BLaER1 (cell line): ENCODE results near the gene SERP1.
A peak's percentile ranks its signal among the peaks of the same experiment; 100 is the strongest.

Experiments
- H3K27ac ChIP-seq: shearing (Covaris generic); formaldehyde crosslinking; 2 replicates; pipeline ENCODE4 v1.8.1; 2022
- H3K27me3 ChIP-seq: shearing (Covaris generic); formaldehyde crosslinking; 2 replicates; pipeline ENCODE4 v1.8.1; 2022
- H3K36me3 ChIP-seq: shearing (Covaris generic); formaldehyde crosslinking; 2 replicates; pipeline ENCODE4 v1.8.1; 2022
- H3K4me1 ChIP-seq: shearing (Covaris generic); formaldehyde crosslinking; 2 replicates; pipeline ENCODE4 v1.8.1; 2022
- H3K4me2 ChIP-seq: shearing (Covaris generic); formaldehyde crosslinking; 2 replicates; pipeline ENCODE4 v1.8.1; 2022
- H3K4me3 ChIP-seq: shearing (Covaris generic); formaldehyde crosslinking; 2 replicates; pipeline ENCODE4 v1.8.1; 2022
- H3K9ac ChIP-seq: shearing (Covaris generic); formaldehyde crosslinking; 2 replicates; pipeline ENCODE4 v1.8.1; 2022
- H3K9me3 ChIP-seq: shearing (Covaris generic); formaldehyde crosslinking; 2 replicates; pipeline ENCODE4 v1.8.1; 2022
- H4K20me1 ChIP-seq: shearing (Covaris generic); formaldehyde crosslinking; 2 replicates; pipeline ENCODE4 v1.8.1; 2022
- Cebpa-rat ChIP-seq: shearing (Covaris generic); IDR thresholded peaks from 2 replicates; pipeline ENCODE4 v1.8.1; 2022

The SERP1 gene

DNA sequence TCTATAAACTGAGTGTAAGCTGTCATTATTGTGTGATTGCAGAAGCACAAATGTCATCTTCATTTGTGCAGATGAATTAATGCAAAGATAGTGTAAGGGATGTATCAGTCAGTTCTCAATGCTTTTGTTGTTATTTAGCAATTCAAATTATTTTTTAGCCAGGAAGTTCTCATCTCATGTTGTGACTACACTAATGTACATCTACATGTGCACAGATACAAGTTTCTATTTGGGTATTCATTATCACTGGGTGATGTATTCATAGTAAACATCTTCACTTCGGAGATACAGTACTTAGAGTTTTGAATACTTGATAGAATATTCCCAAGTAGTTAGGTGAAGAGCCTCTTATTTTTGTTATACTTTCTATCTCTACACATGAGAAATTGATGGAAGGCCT is 11.4 kb upstream of the SERP1 start:
- Histone ChIP-seq H3K4me2 (no peak overlapping the region), H3K4me1 (no peaks in the 10 kb centered on the region), H4K20me1 (peaks cover 71% of the 10 kb centered on the region), H3K9me3 (no peaks in the 10 kb centered on the region), H3K36me3 (peaks cover 75% of the 10 kb centered on the region), H3K4me3 (no peak overlapping the region), H3K9ac (no peak overlapping the region), H3K27ac (no peak overlapping the region), H3K27me3 (no peaks in the 10 kb centered on the region)
- no peak for TF ChIP-seq Cebpa-rat

DNA sequence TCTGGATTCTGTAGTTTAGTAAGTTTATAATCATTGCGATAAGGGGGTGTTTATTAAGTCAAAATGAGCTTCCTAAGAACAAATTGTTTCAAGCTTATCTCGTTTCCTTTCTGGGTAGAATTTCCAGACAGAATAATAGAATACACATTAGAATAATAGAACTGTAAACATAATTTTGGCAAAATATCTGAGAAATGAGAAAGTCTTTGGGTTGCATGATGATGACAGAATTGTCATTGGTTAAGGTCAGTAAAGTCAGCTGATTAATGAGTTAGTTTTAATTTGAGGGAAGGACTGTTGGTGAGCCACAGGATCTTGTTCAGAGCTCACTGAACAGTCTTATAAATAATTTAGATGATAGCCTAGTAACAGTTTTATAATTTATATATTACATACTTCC is 10.5 kb upstream of the SERP1 start:
- H3K27me3 ChIP-seq = no peaks in the 10 kb centered on the region
- no peak overlapping the region for H3K4me3 ChIP-seq
- no peak overlapping the region for H3K27ac ChIP-seq
- no peak for TF ChIP-seq Cebpa-rat
- no peak overlapping the region for H3K9ac ChIP-seq
- H4K20me1 ChIP-seq = peaks cover 71% of the 10 kb centered on the region
- H3K4me2 ChIP-seq = no peak overlapping the region
- no peaks in the 10 kb centered on the region for H3K9me3 ChIP-seq
- peaks cover 76% of the 10 kb centered on the region for H3K36me3 ChIP-seq
- no peaks in the 10 kb centered on the region for H3K4me1 ChIP-seq

DNA sequence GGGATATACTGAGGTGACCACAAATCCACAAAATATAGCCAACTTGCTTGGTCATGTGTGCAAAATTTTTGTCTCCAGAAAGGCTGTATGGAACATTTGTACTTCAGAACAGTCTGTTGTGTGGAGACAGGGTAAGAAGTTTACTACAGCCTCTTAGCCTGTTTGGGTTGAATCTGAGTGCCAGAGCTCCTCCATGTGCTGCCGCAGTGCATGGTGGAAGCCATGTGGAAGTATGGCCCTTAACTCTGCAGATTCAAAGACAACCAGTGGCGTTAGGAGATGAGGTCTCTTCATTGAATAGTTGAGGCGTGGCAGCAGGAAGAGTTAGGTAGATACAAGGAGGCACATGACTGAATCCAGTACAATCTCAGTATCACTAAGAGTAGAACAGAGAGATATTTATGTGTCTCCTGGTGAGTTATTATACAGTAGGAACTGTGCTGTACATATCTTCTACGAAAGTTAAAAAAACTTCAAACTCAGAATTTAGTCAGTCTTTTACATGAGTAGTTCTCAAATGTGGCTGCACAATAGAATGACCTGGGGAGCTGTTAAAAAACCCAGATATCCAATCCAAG is 9.7 kb upstream of the SERP1 start:
- Histone ChIP-seq H3K4me1 (no peaks in the 10 kb centered on the region), H3K9ac (no peak overlapping the region), H3K4me2 (no peak overlapping the region), H3K36me3 (peaks cover 75% of the 10 kb centered on the region), H3K9me3 (no peaks in the 10 kb centered on the region), H3K27me3 (no peaks in the 10 kb centered on the region), H3K27ac (no peak overlapping the region), H4K20me1 (peaks cover 74% of the 10 kb centered on the region), H3K4me3 (no peak overlapping the region)
- TF ChIP-seq Cebpa-rat = no peak

DNA sequence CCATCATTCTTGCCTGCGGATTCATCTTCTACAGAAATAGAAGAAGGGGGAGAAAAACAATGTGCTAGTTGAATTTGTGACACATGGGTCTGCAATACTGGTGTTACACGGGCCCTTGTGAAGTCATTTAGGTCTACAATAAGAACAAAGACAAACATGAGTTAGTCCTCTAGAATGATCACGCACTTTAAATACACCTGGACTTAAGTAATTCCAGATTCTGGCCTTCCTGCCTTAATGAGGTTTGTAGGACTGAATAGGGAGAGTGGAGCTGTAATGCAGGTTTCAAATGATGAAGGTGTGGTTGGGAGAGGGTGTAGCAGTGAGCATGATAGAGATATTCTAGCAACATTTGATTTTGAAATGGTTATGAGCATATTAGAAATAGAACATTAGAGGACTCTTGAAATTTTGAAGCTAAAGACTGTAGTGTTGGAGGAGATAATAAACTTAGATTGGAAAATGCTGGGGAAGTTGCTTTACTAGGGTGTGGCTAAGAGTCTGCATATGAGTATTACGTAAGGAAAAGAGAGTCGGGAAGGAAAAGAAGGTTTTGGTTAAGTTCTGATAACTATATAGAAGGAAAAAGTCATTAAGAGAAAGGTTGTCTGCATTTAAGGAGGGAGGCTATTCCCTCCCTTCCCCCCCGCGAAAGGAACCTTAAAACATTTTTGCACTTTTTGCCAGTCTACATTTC is 897 bp upstream of the SERP1 start:
- H4K20me1 ChIP-seq = peaks cover 50% of the 10 kb centered on the region
- H3K4me1 ChIP-seq = peaks cover 37% of the 10 kb centered on the region
- peak overlapping the region; percentile 91 for H3K4me3 ChIP-seq
- peaks cover 39% of the 10 kb centered on the region for H3K36me3 ChIP-seq
- peak overlapping the region; percentile 99 for H3K27ac ChIP-seq
- H3K9ac ChIP-seq = peak overlapping the region; percentile 86
- H3K9me3 ChIP-seq = no peaks in the 10 kb centered on the region
- H3K4me2 ChIP-seq = peak overlapping the region; percentile 92
- no peaks in the 10 kb centered on the region for H3K27me3 ChIP-seq
- TF ChIP-seq Cebpa-rat = no peak

DNA sequence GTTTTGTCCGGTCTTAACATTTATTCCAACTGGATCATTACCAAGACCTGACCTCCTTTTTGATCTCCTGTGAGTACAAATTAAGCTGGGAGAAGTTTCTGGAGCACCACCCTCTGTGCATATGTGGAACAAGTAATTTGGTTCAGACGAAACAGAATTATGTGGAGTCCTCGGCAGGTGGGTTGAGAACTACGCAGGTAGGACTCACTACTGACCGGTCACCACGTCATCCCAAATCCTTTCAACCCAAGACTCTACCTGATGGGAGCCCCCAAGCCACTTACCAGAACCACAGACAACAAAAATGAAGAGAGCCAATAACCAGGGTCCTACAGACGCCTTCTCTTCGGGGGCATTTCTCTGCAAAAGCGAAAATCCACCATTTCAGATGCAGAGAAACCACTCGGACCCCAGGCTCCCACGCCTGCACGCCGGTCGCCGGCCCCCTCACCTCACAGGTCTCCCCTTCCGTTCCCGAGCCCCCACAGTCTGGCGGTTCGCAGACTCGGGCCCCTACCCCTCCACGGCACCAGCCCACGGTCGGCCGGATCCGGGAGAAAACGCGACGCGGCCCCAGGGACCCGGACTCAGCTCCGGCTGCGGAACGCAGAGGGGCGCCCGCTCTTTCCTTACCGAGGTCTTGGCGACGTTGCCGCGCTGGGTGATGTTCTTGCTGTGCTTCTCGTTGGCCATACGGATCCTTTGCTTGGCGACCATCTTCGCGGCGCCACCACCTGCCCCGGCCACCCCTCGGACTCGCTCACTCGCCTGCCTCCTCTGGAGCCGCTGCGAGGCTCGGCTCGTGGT is 674 bp downstream of the SERP1 start:
- Histone ChIP-seq H3K4me2 (peak overlapping the region; percentile 85), H4K20me1 (peaks cover 51% of the 10 kb centered on the region), H3K4me1 (peaks cover 37% of the 10 kb centered on the region), H3K9ac (peak overlapping the region; percentile 98), H3K9me3 (no peaks in the 10 kb centered on the region), H3K27ac (peak overlapping the region; percentile 99), H3K36me3 (peaks cover 35% of the 10 kb centered on the region), H3K4me3 (peak overlapping the region; percentile 91), H3K27me3 (no peaks in the 10 kb centered on the region)
- TF ChIP-seq Cebpa-rat = no peak

DNA sequence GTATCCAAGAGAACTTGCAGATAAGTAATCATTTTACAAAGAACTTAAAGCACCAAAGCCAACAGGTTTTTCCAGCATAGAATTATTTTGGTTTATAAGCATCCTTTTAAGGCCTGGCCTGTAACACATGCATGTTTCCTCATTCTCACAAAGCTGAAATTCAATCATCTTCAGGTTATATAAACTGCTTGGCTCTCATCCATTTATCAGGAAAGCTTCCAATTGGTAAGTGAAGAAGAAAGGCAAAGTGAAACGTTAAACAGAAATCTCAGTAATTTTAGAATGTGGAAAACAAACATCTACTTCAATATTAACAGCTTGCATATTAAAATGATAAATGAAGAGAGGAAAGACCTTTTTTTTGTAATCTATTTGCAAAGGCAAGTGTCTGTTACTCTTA is 1.6 kb downstream of the SERP1 start:
- peaks cover 47% of the 10 kb centered on the region for H4K20me1 ChIP-seq

DNA sequence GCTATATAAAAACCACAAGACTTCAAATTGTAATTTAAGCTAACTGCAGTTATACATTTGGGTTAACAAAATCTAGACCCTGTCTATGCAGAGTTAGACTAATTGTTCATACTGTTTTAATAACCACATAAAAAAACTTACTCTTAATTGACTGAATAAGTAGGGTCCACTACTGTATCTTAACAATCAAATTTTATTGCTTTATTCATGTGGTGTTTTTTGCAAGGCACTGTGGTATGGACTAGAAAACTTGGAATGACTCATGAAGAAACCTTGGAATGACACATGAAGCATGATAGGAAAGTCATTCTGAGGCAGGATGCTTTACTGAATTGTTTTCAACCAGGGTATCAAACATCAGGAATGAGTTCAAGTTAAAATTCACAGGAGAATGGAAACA is 2.3 kb downstream of the SERP1 start:
- no peak for TF ChIP-seq Cebpa-rat

More for the DNA sequence above, 1.6 kb downstream of the SERP1 start:
- peak overlapping the region; percentile 91 for H3K4me3 ChIP-seq
- TF ChIP-seq Cebpa-rat = no peak
- peaks cover 33% of the 10 kb centered on the region for H3K36me3 ChIP-seq
- H3K4me2 ChIP-seq = peak overlapping the region; percentile 85
- peak overlapping the region; percentile 99; the same call in 1 of the 2 replicates for H3K27ac ChIP-seq
- H3K9me3 ChIP-seq = no peaks in the 10 kb centered on the region
- peak overlapping the region; percentile 98 for H3K9ac ChIP-seq
- peaks cover 37% of the 10 kb centered on the region for H3K4me1 ChIP-seq
- H3K27me3 ChIP-seq = no peaks in the 10 kb centered on the region

DNA sequence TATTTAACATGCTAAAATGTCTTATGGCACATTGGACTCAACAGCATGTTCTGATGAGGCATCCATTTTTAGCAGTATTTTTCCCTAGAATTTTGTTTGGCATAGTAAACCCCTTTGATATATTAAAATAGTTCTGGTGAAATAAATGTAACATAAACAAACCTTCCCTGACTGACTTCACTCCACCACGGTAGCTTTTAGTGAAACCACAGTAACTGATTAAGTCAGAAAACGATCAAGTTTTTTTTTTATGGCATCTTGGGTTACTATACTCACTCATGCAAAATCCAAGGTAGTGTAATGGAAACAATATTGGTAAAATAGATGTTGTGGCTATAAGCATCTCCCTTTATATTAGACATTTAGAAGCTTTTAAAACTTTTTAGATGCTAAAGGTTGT is 2.8 kb downstream of the SERP1 start:
- Histone ChIP-seq H3K9ac (no peak overlapping the region), H3K4me1 (peaks cover 29% of the 10 kb centered on the region), H3K4me3 (no peak overlapping the region), H3K27me3 (no peaks in the 10 kb centered on the region), H3K36me3 (peaks cover 35% of the 10 kb centered on the region), H3K4me2 (no peak overlapping the region), H3K27ac (no peak overlapping the region), H3K9me3 (no peaks in the 10 kb centered on the region), H4K20me1 (peaks cover 47% of the 10 kb centered on the region)
- TF ChIP-seq Cebpa-rat = no peak

More for the DNA sequence above, 2.3 kb downstream of the SERP1 start:
- peak overlapping the region; percentile 91; the same call in 1 of the 2 replicates for H3K4me3 ChIP-seq
- H3K27me3 ChIP-seq = no peaks in the 10 kb centered on the region
- H3K27ac ChIP-seq = no peak overlapping the region
- peak overlapping the region; percentile 85 for H3K4me2 ChIP-seq
- no peak overlapping the region for H3K9ac ChIP-seq
- H3K9me3 ChIP-seq = no peaks in the 10 kb centered on the region
- peaks cover 47% of the 10 kb centered on the region for H4K20me1 ChIP-seq
- peaks cover 30% of the 10 kb centered on the region for H3K36me3 ChIP-seq
- peaks cover 31% of the 10 kb centered on the region for H3K4me1 ChIP-seq

DNA sequence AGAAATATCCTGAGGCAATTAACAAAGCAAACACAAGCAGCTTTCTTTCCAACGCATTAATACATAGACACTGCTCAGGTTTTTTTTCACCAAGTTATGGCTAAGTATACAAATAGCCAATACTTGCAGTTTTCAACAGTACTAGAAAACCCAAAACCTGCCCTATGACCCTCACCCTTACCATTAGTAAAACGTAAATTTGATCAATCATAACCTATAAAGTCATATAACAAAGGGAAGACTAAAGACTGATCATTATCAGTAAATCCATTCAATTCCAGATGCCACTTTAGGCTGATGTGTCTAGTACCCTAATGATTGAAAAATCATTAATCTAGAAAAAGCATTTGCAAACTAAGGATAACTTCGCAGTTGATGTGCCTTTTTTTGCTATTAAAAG is 3.2 kb downstream of the SERP1 start:
- Histone ChIP-seq H4K20me1 (peaks cover 47% of the 10 kb centered on the region), H3K27me3 (no peaks in the 10 kb centered on the region), H3K9ac (no peak overlapping the region), H3K4me1 (peaks cover 25% of the 10 kb centered on the region), H3K36me3 (peaks cover 36% of the 10 kb centered on the region), H3K4me3 (no peak overlapping the region), H3K9me3 (no peaks in the 10 kb centered on the region), H3K27ac (no peak overlapping the region), H3K4me2 (no peak overlapping the region)
- no peak for TF ChIP-seq Cebpa-rat

DNA sequence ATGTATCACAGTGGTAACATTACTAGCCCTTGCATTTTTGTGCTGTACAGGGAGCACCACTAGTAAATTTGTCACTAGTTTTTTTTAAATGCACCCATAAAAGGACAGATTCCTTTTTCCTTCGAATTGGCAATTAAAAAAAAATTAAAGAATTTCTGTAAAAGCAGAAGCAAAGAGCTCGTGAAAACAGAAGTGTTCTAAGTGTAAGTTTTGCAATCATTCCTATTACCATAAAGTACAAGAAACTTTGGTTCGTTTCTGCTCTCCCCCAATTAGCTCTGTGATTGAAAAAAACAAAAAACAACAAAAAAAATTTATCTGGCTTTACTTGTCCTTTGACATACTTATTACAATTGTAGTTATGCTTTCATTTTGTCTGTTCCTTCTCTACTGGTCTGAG is 5.3 kb downstream of the SERP1 start:
- Histone ChIP-seq H3K9ac (no peak overlapping the region), H3K27ac (no peak overlapping the region), H3K4me2 (no peak overlapping the region), H3K27me3 (no peaks in the 10 kb centered on the region), H3K36me3 (peaks cover 36% of the 10 kb centered on the region), H3K9me3 (no peaks in the 10 kb centered on the region), H4K20me1 (peaks cover 47% of the 10 kb centered on the region), H3K4me1 (peaks cover 16% of the 10 kb centered on the region), H3K4me3 (no peak overlapping the region)
- no peak for TF ChIP-seq Cebpa-rat
